ENCODE results near the gene CELF5. TPM values are rescaled to one million over a fixed set of nuclear protein-coding genes. Genes with fewer than 3 reads are reported as not detected.

CELF5 gene
- total RNA-seq, 3 donors from 2014 or later (not counting 1 experiment from before 2014, with no cell fraction given): 0.41 to 0.83 TPM; not detected in 1

DNA sequence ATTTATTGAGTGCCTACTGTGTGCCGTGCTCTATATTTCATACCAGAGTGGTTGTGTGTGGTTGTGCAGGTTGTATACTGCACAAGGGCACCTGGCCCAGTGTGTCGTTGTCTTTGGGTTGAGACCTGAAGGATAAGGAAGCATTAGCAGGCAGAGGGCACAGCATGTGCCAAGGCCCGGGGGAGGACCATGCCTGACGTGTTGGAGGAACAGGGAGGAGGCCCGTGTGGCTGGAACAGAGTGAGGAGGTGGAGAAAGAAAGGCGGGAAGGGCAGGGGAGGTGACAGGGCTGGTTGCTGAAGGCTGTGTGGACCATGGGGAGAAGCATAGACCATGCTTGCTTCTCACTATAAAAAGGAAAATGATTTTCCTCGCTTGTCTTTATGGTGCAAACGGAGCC lies 26.8 kb downstream of the CELF5 start:
- TF ChIP-seq, protein P1, sequence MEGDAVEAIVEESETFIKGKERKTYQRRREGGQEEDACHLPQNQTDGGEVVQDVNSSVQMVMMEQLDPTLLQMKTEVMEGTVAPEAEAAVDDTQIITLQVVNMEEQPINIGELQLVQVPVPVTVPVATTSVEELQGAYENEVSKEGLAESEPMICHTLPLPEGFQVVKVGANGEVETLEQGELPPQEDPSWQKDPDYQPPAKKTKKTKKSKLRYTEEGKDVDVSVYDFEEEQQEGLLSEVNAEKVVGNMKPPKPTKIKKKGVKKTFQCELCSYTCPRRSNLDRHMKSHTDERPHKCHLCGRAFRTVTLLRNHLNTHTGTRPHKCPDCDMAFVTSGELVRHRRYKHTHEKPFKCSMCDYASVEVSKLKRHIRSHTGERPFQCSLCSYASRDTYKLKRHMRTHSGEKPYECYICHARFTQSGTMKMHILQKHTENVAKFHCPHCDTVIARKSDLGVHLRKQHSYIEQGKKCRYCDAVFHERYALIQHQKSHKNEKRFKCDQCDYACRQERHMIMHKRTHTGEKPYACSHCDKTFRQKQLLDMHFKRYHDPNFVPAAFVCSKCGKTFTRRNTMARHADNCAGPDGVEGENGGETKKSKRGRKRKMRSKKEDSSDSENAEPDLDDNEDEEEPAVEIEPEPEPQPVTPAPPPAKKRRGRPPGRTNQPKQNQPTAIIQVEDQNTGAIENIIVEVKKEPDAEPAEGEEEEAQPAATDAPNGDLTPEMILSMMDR (IDR thresholded peaks at IDR 0.05): no peak
- intact Hi-C loops (cut with micrococcal nuclease): no loop called here
- ATAC-seq (no peak), DNase-seq (no peak)
- H3K36me3 ChIP-seq (ENCODE audit: control insufficient read depth, insufficient read depth, low read length): no peaks in the 10 kb centered on the region
- H3K4me3 ChIP-seq (ENCODE audit: low read length): no peak overlapping the region
- Mint-ChIP-seq H3K36me3 (no peaks in the 10 kb centered on the region), H3K27ac (no peak overlapping the region), H3K27me3 (ENCODE audit: low read depth in 2 of 2) (peaks cover 0 to 13% of the 10 kb centered on the region in 2 donors), H3K4me3 (no peak overlapping the region), H3K9me3 (no peaks in the 10 kb centered on the region), H3K4me1 (no peaks in the 10 kb centered on the region)
- no peaks in the 10 kb centered on the region for H3K27me3 ChIP-seq (ENCODE audit: control insufficient read depth, insufficient read depth, low read length)
- H3K9me3 ChIP-seq (ENCODE audit: control insufficient read depth, insufficient read depth, low read length): no peaks in the 10 kb centered on the region
- H3K27ac ChIP-seq (ENCODE audit: low read length): no peak overlapping the region
- H3K4me1 ChIP-seq (ENCODE audit: control insufficient read depth, insufficient read depth, low read length): no peaks in the 10 kb centered on the region
- 83% methylated on average over 6 of the region's 8 CpGs for WGBS (ENCODE audit: insufficient coverage)

DNA sequence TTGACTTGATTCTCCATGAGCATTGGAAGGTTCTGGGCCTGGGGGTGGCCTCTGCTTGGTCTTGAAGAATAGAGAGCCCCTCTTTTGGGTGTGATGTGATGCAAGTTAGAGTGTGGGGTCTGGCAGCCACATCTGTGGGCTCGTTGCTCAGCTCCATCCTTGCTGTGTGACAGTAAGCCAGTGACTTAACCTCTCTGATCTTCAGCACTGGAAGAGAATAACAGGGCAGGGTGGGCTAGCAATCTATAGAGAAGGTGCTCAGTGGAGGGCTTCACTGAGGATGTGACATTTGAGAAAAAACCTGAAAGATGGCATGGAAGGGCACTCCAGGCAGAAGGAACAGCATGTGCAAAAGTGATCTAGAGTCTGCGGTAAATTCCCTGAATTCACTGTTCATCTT lies 28.2 kb downstream of the CELF5 start:
- no peaks in the 10 kb centered on the region for H3K9me3 ChIP-seq (ENCODE audit: control insufficient read depth, insufficient read depth, low read length)
- ATAC-seq (no peak), DNase-seq (no peak)
- 82% methylated on average over 2 of the region's 2 CpGs for WGBS (ENCODE audit: insufficient coverage)
- no peaks in the 10 kb centered on the region for H3K4me1 ChIP-seq (ENCODE audit: control insufficient read depth, insufficient read depth, low read length)
- no peaks in the 10 kb centered on the region for H3K36me3 Mint-ChIP-seq
- no peaks in the 10 kb centered on the region for H3K9me3 Mint-ChIP-seq
- no peaks in the 10 kb centered on the region for H3K27me3 ChIP-seq (ENCODE audit: control insufficient read depth, insufficient read depth, low read length)
- H3K36me3 ChIP-seq (ENCODE audit: control insufficient read depth, insufficient read depth, low read length): no peaks in the 10 kb centered on the region
- TF ChIP-seq, protein P1 (IDR thresholded peaks at IDR 0.05): no peak
- no peak overlapping the region for H3K4me3 ChIP-seq (ENCODE audit: low read length)
- H3K27ac Mint-ChIP-seq: no peak overlapping the region
- H3K4me3 Mint-ChIP-seq: no peak overlapping the region
- intact Hi-C loops (cut with micrococcal nuclease): no loop called here
- H3K27ac ChIP-seq (ENCODE audit: low read length): no peak overlapping the region
- H3K27me3 Mint-ChIP-seq (ENCODE audit: low read depth in 2 of 2): peaks cover 0 to 15% of the 10 kb centered on the region in 2 donors
- H3K4me1 Mint-ChIP-seq: no peaks in the 10 kb centered on the region

DNA sequence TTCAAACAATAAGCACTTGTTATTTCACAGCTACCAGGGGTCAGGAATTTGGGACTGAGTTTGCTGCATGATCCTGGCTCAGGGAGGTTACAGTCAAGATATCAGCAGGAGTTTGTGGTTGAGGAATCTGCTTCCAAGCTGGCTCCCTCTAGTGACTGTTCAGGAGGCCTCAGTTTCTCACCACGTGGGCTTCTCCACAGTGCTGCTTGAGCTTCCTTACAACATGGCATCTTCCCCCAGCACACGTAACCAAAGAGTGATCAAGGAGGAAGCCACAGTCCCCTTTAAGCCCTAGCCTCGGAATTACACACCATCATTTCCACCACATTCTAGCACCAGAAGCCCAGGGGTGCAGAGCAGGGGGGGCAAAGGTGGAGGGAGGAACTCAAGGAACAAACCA lies 28.8 kb downstream of the CELF5 start:
- Mint-ChIP-seq H3K27me3 (ENCODE audit: low read depth in 2 of 2) (peaks cover 0 to 15% of the 10 kb centered on the region in 2 donors), H3K27ac (no peak overlapping the region), H3K9me3 (no peaks in the 10 kb centered on the region), H3K4me1 (no peaks in the 10 kb centered on the region), H3K36me3 (no peaks in the 10 kb centered on the region), H3K4me3 (no peak overlapping the region)
- H3K27ac ChIP-seq (ENCODE audit: low read length): no peak overlapping the region
- 53% methylated on average over 2 of the region's 3 CpGs for WGBS (ENCODE audit: insufficient coverage)
- H3K36me3 ChIP-seq (ENCODE audit: control insufficient read depth, insufficient read depth, low read length): no peaks in the 10 kb centered on the region
- TF ChIP-seq, protein P1 (IDR thresholded peaks at IDR 0.05): no peak
- DNase-seq (no peak), ATAC-seq (no peak)
- H3K4me3 ChIP-seq (ENCODE audit: low read length): no peak overlapping the region
- no peaks in the 10 kb centered on the region for H3K4me1 ChIP-seq (ENCODE audit: control insufficient read depth, insufficient read depth, low read length)
- no peaks in the 10 kb centered on the region for H3K9me3 ChIP-seq (ENCODE audit: control insufficient read depth, insufficient read depth, low read length)
- intact Hi-C loops (cut with micrococcal nuclease): no loop called here
- no peaks in the 10 kb centered on the region for H3K27me3 ChIP-seq (ENCODE audit: control insufficient read depth, insufficient read depth, low read length)

DNA sequence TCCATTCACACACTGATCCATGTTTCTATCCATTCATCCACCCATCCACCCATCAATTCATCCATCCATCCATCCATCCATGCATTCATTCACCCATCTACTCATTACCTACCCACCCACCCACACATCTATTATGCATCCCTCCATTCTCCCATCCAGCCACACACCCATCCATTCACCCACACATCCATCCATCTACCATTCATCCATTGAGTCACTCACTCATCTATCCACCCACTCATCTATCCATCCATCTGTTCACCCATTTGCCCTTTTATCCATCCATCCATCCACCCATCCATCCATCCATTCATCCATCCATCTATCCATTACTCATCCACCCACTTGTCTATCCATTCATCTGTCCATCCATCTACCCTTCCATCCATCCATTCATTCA lies 30.1 kb downstream of the CELF5 start:
- H3K4me1 ChIP-seq (ENCODE audit: control insufficient read depth, insufficient read depth, low read length): no peaks in the 10 kb centered on the region
- H3K27me3 ChIP-seq (ENCODE audit: control insufficient read depth, insufficient read depth, low read length): no peaks in the 10 kb centered on the region
- no peak for ATAC-seq
- no peak overlapping the region for H3K27ac ChIP-seq (ENCODE audit: low read length)
- H3K36me3 ChIP-seq (ENCODE audit: control insufficient read depth, insufficient read depth, low read length): no peaks in the 10 kb centered on the region
- H3K9me3 ChIP-seq (ENCODE audit: control insufficient read depth, insufficient read depth, low read length): no peaks in the 10 kb centered on the region
- DNase-seq: no peak
- Mint-ChIP-seq H3K27me3 (ENCODE audit: low read depth in 2 of 2) (peaks cover 0 to 18% of the 10 kb centered on the region in 2 donors), H3K9me3 (no peaks in the 10 kb centered on the region), H3K36me3 (no peaks in the 10 kb centered on the region), H3K4me1 (no peaks in the 10 kb centered on the region), H3K4me3 (no peak overlapping the region), H3K27ac (no peak overlapping the region)
- no peak overlapping the region for H3K4me3 ChIP-seq (ENCODE audit: low read length)
- TF ChIP-seq, protein P1 (IDR thresholded peaks at IDR 0.05): no peak
- intact Hi-C loops (cut with micrococcal nuclease): no loop called here
